NCI-H2196 treated with DMSO at 0.1 percent for 48 hours (cell line): ENCODE data around the gene STXBP4.
A peak's percentile ranks its signal among the peaks of the same experiment; 100 is the strongest.

Experiments
- DNase-seq: peaks from one replicate; lab custom pipeline; 2025; ENCODE audit not compliant: unreplicated experiment; lab: John Stamatoyannopoulos, UW

The STXBP4 gene, protein sequence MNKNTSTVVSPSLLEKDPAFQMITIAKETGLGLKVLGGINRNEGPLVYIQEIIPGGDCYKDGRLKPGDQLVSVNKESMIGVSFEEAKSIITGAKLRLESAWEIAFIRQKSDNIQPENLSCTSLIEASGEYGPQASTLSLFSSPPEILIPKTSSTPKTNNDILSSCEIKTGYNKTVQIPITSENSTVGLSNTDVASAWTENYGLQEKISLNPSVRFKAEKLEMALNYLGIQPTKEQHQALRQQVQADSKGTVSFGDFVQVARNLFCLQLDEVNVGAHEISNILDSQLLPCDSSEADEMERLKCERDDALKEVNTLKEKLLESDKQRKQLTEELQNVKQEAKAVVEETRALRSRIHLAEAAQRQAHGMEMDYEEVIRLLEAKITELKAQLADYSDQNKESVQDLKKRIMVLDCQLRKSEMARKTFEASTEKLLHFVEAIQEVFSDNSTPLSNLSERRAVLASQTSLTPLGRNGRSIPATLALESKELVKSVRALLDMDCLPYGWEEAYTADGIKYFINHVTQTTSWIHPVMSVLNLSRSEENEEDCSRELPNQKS

GRCh38 chr17:54968262-54968987, at the start of gene STXBP4, which contains the start of gene COX11:
Gene STXBP4 (plus strand): TSS chr17:54968765. CDS start chr17:54986220, 17,455 bp downstream.
Gene COX11 (minus strand): TSS chr17:54968654. CDS start chr17:54968646, 8 bp downstream.
- peak; percentile 89 for DNase-seq

- no peak for DNase-seq
Observed at GRCh38 chr17:54919425-54919824, 49.1 kb upstream of the STXBP4 start.

DNA sequence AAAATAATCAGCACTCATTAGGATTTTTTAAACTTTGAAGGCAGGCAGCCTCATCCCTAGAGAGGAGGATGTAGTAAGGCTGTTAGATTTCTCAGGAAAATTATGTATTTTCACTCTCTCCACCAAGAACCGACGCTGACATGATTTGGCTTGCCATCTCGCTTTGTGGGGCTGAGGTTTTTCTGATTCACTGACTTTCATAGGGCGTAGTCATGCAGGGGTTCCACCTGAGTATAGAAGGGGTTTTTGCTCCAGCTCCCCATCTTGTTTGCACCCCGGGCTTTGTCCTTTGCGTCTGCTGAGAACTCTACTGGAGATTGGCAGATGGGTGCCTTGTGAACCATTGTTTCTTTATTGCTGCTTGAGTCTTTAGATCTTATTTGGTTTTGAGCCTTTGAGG, 47.7 kb upstream of the STXBP4 start:
- DNase-seq = no peak

- DNase-seq = no peak
Observed at GRCh38 chr17:54924405-54924804, 44.2 kb upstream of the STXBP4 start.

DNA sequence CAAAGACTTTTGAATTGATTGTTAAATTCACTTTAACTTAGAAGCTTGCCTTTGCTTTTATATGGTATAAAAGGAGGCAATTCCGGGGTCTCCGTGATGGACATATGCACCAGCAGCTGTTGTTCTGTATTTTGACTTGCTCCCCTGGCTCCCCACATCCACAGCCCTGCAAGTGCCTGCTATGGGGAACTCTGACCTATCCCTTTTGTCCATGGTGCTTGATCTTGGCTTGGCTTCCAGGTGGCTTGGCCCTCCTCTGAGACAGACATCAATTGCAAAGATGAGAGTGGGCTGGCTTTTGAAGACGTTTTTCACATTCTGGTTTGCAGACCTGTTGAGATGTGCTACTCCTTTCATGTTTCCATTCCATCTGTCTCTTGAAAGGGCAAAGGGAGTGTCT, 41.0 kb upstream of the STXBP4 start:
- no peak for DNase-seq

- DNase-seq = no peak
Observed at GRCh38 chr17:54932711-54933110, 35.9 kb upstream of the STXBP4 start.

GRCh38 chr17:54933921-54934320, 34.6 kb upstream of the STXBP4 start:
- no peak for DNase-seq

GRCh38 chr17:54935471-54935870, 33.1 kb upstream of the STXBP4 start:
- no peak for DNase-seq

- DNase-seq = no peak
Observed at GRCh38 chr17:54937018-54937417, 31.5 kb upstream of the STXBP4 start.

GRCh38 chr17:54937426-54937825, 31.1 kb upstream of the STXBP4 start:
- DNase-seq = no peak

GRCh38 chr17:54941285-54941684, 27.3 kb upstream of the STXBP4 start:
- no peak for DNase-seq

GRCh38 chr17:54944796-54945195, 23.8 kb upstream of the STXBP4 start:
- no peak for DNase-seq

- DNase-seq = no peak
Observed at GRCh38 chr17:54945231-54945630, 23.3 kb upstream of the STXBP4 start.

GRCh38 chr17:54945671-54946070, 22.9 kb upstream of the STXBP4 start:
- no peak for DNase-seq

DNA sequence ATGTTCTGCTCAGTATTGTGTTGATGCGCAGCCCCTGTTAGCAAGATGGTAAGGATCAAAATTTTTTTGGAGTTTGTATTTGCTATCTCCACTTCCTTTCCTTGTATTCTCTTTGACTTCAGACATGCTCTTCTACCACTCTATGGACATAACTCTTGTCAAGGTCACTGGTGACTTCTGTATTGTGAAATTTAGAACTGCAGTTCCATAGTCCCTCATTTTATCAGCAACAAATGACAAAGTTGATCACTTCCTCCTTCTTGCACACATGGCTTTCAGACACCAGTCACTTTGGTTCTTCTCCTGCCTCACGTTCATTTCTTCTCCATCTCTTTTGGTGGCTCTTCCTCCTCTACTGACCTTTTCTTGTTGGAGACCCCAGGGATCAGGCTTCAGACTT, 21.2 kb upstream of the STXBP4 start:
- DNase-seq = no peak

DNA sequence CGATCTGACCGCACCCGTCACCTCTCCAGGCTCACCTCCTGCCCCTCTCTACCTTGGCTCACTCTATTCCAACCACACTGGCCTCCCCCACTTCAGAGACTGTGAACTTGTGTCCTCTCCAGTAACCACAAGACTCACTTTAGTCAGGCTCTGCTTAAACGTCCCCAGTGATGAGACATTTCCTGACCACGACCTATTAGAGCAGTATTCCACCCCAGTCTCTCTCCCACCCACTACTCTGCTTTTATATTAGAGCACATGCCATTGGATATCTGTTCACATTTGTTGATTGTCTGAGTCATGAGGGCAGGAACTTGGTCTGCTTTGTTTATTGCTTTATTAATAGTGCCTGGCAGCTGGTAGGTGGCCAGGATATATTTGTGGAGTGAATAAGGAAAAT, 20.2 kb upstream of the STXBP4 start:
- no peak for DNase-seq

GRCh38 chr17:54950116-54950515, 18.4 kb upstream of the STXBP4 start:
- no peak for DNase-seq

DNA sequence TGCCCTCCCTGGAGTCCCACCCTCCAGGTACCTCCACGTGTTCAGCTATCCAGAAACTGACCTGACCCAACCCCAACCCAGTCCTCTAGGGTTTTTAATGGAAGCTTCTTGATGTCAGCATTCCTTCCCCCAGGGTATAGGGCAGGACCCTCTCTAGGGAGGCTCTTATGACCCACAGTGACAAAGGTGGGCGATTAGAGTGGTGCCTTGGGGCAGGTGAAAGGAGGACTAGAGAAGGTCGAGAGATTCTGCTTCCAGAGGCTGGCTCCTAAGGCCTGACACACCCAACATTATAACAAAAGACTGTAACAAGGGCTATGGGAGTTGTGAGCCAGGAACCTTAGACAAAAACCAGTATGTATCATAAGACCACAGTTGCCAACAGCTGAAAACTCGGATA, 17.3 kb upstream of the STXBP4 start:
- DNase-seq = no peak

DNA sequence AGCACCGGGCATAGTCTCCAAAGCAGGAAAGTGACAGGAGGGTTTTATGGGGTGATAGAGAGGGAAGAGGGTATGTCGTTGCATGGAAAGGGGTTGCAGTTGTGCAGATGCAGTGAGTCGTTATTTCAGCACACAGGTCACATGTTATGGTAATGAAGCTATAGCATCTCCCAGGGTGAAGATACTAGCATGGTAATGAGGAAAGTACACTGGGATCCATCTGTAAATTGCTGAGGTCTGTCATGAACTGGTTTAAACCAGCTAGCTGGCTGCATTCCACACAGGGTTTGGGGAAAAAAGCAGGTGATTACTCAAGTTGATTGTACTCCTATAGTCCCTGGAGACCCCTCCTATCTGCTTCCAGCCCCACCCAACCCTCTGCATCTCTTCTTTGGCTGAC, 11.8 kb upstream of the STXBP4 start:
- no peak for DNase-seq

GRCh38 chr17:54967621-54968261, 824 bp upstream of the STXBP4 start:
- no peak for DNase-seq

DNA sequence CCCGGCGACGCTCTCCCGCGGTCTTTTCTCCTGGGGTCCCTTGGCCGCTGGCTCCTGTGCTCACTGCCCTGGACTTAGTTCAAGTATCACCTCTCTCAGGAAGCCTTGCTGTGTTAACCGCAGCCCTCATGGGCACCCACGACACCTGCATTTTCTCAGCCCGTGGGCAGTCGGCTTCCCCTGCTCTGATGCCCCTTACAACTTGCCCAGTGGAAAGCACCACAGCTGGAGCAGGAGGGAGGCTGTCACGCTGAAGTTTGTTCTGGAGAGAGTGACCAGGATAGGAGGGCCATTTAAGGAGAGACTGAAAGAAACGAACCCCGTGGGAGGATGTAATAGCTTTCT, 395 bp downstream of the STXBP4 start:
- no peak for DNase-seq
